ENCODE measurements around the gene GPX3. TPM values are rescaled to one million over a fixed set of nuclear protein-coding genes. Genes with fewer than 3 reads are reported as not detected.
A peak's percentile ranks its signal among the peaks of the same experiment; 100 is the strongest.

Gene GPX3
- total and polyA plus RNA-seq, 7 donors = 447 to 852 (median 561) TPM

DNA sequence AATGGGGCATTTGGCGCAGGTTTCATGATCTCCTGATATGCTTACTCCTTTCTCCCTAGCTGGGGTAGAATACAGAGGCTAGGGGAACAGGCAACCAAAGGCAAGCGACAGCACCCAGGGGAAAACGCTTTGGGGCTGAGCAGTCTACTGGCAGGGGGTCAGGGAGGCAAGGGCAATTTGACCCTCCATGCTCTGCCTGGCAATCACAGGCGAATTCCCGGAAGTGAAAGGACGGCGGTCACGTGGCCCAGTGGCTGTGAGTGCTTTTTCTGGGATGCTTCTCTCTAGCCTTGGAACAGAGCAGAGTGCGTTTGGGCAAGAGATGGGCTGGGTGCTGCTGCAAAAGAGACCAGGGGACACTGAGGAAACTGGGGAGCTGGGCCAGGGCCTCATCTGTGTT, 5.7 kb downstream of the GPX3 start:
- peak overlapping the region; percentile 98 for H3K4me3 ChIP-seq
- peak overlapping the region; percentile 96 for H3K27ac ChIP-seq

DNA sequence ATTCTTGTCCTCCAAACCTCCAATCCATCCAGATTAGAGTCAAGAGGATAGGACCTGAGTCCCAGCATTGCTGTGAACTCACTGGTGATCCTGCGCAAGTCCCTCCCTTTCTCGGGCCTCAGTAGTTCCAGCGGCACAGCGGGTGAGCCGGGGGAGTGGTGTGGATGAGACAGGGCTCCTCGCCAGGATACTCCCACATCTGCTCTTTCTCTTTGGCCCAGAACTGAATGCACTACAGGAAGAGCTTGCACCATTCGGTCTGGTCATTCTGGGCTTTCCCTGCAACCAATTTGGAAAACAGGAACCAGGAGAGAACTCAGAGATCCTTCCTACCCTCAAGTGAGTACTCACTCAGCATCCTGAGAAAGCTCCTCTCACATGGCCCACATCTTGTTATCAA, 6.3 kb downstream of the GPX3 start:
- TF ChIP-seq, protein P1, sequence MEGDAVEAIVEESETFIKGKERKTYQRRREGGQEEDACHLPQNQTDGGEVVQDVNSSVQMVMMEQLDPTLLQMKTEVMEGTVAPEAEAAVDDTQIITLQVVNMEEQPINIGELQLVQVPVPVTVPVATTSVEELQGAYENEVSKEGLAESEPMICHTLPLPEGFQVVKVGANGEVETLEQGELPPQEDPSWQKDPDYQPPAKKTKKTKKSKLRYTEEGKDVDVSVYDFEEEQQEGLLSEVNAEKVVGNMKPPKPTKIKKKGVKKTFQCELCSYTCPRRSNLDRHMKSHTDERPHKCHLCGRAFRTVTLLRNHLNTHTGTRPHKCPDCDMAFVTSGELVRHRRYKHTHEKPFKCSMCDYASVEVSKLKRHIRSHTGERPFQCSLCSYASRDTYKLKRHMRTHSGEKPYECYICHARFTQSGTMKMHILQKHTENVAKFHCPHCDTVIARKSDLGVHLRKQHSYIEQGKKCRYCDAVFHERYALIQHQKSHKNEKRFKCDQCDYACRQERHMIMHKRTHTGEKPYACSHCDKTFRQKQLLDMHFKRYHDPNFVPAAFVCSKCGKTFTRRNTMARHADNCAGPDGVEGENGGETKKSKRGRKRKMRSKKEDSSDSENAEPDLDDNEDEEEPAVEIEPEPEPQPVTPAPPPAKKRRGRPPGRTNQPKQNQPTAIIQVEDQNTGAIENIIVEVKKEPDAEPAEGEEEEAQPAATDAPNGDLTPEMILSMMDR (IDR thresholded peaks at IDR 0.05) = no peak
- 29 to 55% (median 41%) methylated on average over 7 of the region's 7 CpGs for WGBS, 3 donors
- peaks cover 88% of the 10 kb centered on the region for H3K4me1 ChIP-seq
- intact Hi-C loops (cut with DNase I) = loop anchor here in 1 of 2 donors (10.0 kb wide), 1 partner anchor 648 kb away; no protein-coding TSS in a partner anchor
- no peak for ATAC-seq
- peak in 1 of 2 donors; percentile 45 for DNase-seq
- peak overlapping the region; percentile 96 for H3K27ac ChIP-seq
- no peaks in the 10 kb centered on the region for H3K9me3 ChIP-seq
- H3K4me3 ChIP-seq = peak overlapping the region; percentile 98
- peaks cover 7 to 60% of the 10 kb centered on the region in 2 donors for H3K36me3 ChIP-seq (ENCODE audit: insufficient read depth in 1 of 2, low read depth in 1 of 2)
- no peaks in the 10 kb centered on the region for H3K27me3 ChIP-seq (ENCODE audit: insufficient read depth in 3 of 3, low read length in 2 of 3)

More for the DNA sequence above, 5.7 kb downstream of the GPX3 start:
- Histone ChIP-seq H3K36me3 (ENCODE audit: insufficient read depth in 1 of 2, low read depth in 1 of 2) (peaks cover 7 to 57% of the 10 kb centered on the region in 2 donors), H3K9me3 (no peaks in the 10 kb centered on the region), H3K4me1 (peaks cover 88% of the 10 kb centered on the region), H3K27me3 (ENCODE audit: insufficient read depth in 3 of 3, low read length in 2 of 3) (no peaks in the 10 kb centered on the region)
- DNase-seq (peak in 1 of 2 donors; percentile 46), ATAC-seq (no peak)
- intact Hi-C loops (cut with DNase I) = loop anchor here in 1 of 2 donors (10.0 kb wide), 1 partner anchor 649 kb away; no protein-coding TSS in a partner anchor
- TF ChIP-seq, protein P1 (IDR thresholded peaks at IDR 0.05) = no peak
- WGBS, 3 donors = 38 to 40% (median 40%) methylated on average over 9 of the region's 9 CpGs

DNA sequence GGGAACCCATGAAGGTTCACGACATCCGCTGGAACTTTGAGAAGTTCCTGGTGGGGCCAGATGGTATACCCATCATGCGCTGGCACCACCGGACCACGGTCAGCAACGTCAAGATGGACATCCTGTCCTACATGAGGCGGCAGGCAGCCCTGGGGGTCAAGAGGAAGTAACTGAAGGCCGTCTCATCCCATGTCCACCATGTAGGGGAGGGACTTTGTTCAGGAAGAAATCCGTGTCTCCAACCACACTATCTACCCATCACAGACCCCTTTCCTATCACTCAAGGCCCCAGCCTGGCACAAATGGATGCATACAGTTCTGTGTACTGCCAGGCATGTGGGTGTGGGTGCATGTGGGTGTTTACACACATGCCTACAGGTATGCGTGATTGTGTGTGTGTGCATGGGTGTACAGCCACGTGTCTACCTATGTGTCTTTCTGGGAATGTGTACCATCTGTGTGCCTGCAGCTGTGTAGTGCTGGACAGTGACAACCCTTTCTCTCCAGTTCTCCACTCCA, 7.6 kb downstream of the GPX3 start:
- H3K27me3 ChIP-seq (ENCODE audit: insufficient read depth in 3 of 3, low read length in 2 of 3) = no peaks in the 10 kb centered on the region
- H3K9me3 ChIP-seq = no peaks in the 10 kb centered on the region
- no peak overlapping the region for H3K4me3 ChIP-seq
- H3K27ac ChIP-seq = peak overlapping the region; percentile 96
- intact Hi-C loops (cut with DNase I) = loop anchor here in 1 of 2 donors (10.0 kb wide), 1 partner anchor 647 kb away; no protein-coding TSS in a partner anchor
- DNase-seq (no peak), ATAC-seq (no peak)
- TF ChIP-seq, protein P1 (IDR thresholded peaks at IDR 0.05) = no peak
- WGBS, 3 donors = 78 to 84% (median 81%) methylated on average over 11 of the region's 11 CpGs
- peaks cover 7 to 71% of the 10 kb centered on the region in 2 donors for H3K36me3 ChIP-seq (ENCODE audit: insufficient read depth in 1 of 2, low read depth in 1 of 2)
- H3K4me1 ChIP-seq = peaks cover 75% of the 10 kb centered on the region

DNA sequence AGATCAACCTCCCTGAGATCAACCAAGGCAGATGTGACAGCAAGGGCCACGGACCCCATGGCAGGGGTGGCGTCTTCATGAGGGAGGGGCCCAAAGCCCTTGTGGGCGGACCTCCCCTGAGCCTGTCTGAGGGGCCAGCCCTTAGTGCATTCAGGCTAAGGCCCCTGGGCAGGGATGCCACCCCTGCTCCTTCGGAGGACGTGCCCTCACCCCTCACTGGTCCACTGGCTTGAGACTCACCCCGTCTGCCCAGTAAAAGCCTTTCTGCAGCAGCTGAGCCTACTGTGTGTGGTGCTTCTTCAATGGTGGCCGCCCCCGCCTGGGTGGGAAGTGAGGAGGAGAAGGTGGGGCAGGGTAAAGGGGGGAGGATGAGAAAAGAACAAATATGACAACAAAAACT, 8.3 kb downstream of the GPX3 start:
- TF ChIP-seq, protein P1 (IDR thresholded peaks at IDR 0.05) = no peak
- peaks cover 7 to 78% of the 10 kb centered on the region in 2 donors for H3K36me3 ChIP-seq (ENCODE audit: insufficient read depth in 1 of 2, low read depth in 1 of 2)
- peak overlapping the region; percentile 89 for H3K27ac ChIP-seq
- no peaks in the 10 kb centered on the region for H3K9me3 ChIP-seq
- DNase-seq (peak; percentile 70 to 84), ATAC-seq (peak in 2 of 4 donors; percentile 4 to 5)
- no peak overlapping the region for H3K4me3 ChIP-seq
- no peaks in the 10 kb centered on the region for H3K27me3 ChIP-seq (ENCODE audit: insufficient read depth in 3 of 3, low read length in 2 of 3)
- 89 to 94% (median 93%) methylated on average over 8 of the region's 8 CpGs for WGBS, 3 donors
- peaks cover 68% of the 10 kb centered on the region for H3K4me1 ChIP-seq
- intact Hi-C loops (cut with DNase I) = loop anchor here in 1 of 2 donors (10.0 kb wide), 1 partner anchor 646 kb away; no protein-coding TSS in a partner anchor
